Mesothelial cell of epicardium (in vitro differentiated cells): ENCODE measurements around the gene RASSF4. TPM values are rescaled to one million over a fixed set of nuclear protein-coding genes. Genes with fewer than 3 reads are reported as not detected.
A peak's percentile ranks its signal among the peaks of the same experiment; 100 is the strongest.

Source experiments
- DNase-seq, 2 experiments: peaks; one replicate each; pipeline ENCODE4 v3.0.0; 2021; ENCODE audit warnings: low spot score in 2 of 2; ENCODE audit not compliant: unreplicated experiment in 2 of 2
- H3K27ac Mint-ChIP-seq: 2 replicates; pipeline ENCODE4 v1.8.0; 2021; ENCODE audit warnings: mixed read lengths
- H3K27me3 Mint-ChIP-seq: 2 replicates; pipeline ENCODE4 v1.8.0; 2021; ENCODE audit warnings: low read depth, mixed read lengths
- H3K36me3 Mint-ChIP-seq: 2 replicates; pipeline ENCODE4 v1.8.0; 2021; ENCODE audit warnings: mixed read lengths
- H3K4me1 Mint-ChIP-seq: 2 replicates; pipeline ENCODE4 v1.8.0; 2021; ENCODE audit warnings: mixed read lengths
- H3K4me3 Mint-ChIP-seq: 2 replicates; pipeline ENCODE4 v1.8.0; 2021; ENCODE audit warnings: mild to moderate bottlenecking, moderate library complexity, mixed read lengths
- H3K9me3 Mint-ChIP-seq: 2 replicates; pipeline ENCODE4 v1.8.0; 2021; ENCODE audit warnings: mixed read lengths
- CTCF ChIP-seq: fragments of 200-600 bp; sonication (generic); IDR thresholded peaks from one replicate; pipeline ENCODE4 v1.5.0; 2021; ENCODE audit warnings: antibody characterized with exemption; ENCODE audit not compliant: unreplicated experiment
- total RNA-seq: library from RNA; stranded (reverse); gene quantifications from 3 replicates; pipeline ENCODE4 v1.2.1, GENCODE V29; 2021

RASSF4 gene
- total RNA-seq, 1 donor from 2014 or later, result 16.3 TPM

- Mint-ChIP-seq H3K27ac (peak overlapping the region; percentile 98), H3K4me3 (peak overlapping the region; percentile 88), H3K36me3 (peaks cover 18% of the 10 kb centered on the region), H3K27me3 (no peaks in the 10 kb centered on the region), H3K9me3 (no peaks in the 10 kb centered on the region), H3K4me1 (peaks cover 27% of the 10 kb centered on the region)
- DNase-seq, result no peak
- no peak for TF ChIP-seq CTCF
Measured at GRCh38 chr10:45001381-45002148, 42.0 kb downstream of the RASSF4 start.

GRCh38 chr10:45003432-45004000 is 43.9 kb downstream of the RASSF4 start:
- TF ChIP-seq CTCF, result no peak
- no peaks in the 10 kb centered on the region for H3K27me3 Mint-ChIP-seq
- DNase-seq, result no peak
- H3K36me3 Mint-ChIP-seq, result peaks cover 18% of the 10 kb centered on the region
- H3K9me3 Mint-ChIP-seq, result no peaks in the 10 kb centered on the region
- peaks cover 26% of the 10 kb centered on the region for H3K4me1 Mint-ChIP-seq
- no peak overlapping the region for H3K27ac Mint-ChIP-seq
- H3K4me3 Mint-ChIP-seq, result no peak overlapping the region

- no peak overlapping the region for H3K4me3 Mint-ChIP-seq
- TF ChIP-seq CTCF, result no peak
- H3K27me3 Mint-ChIP-seq, result no peaks in the 10 kb centered on the region
- H3K4me1 Mint-ChIP-seq, result peaks cover 25% of the 10 kb centered on the region
- H3K36me3 Mint-ChIP-seq, result peaks cover 18% of the 10 kb centered on the region
- no peak for DNase-seq
- no peak overlapping the region for H3K27ac Mint-ChIP-seq
- H3K9me3 Mint-ChIP-seq, result no peaks in the 10 kb centered on the region
Measured at GRCh38 chr10:45004661-45005060, 45.1 kb downstream of the RASSF4 start.

- Mint-ChIP-seq H3K27me3 (no peaks in the 10 kb centered on the region), H3K4me1 (peaks cover 19% of the 10 kb centered on the region), H3K36me3 (peaks cover 18% of the 10 kb centered on the region), H3K9me3 (no peaks in the 10 kb centered on the region), H3K27ac (no peak overlapping the region), H3K4me3 (no peak overlapping the region)
- no peak for TF ChIP-seq CTCF
- no peak for DNase-seq
Measured at GRCh38 chr10:45005284-45005683, 45.7 kb downstream of the RASSF4 start.

- H3K4me1 Mint-ChIP-seq, result peaks cover 13% of the 10 kb centered on the region
- no peak for DNase-seq
- H3K9me3 Mint-ChIP-seq, result no peaks in the 10 kb centered on the region
- no peak for TF ChIP-seq CTCF
- no peak overlapping the region for H3K4me3 Mint-ChIP-seq
- peak overlapping the region; percentile 30 for H3K27ac Mint-ChIP-seq
- no peaks in the 10 kb centered on the region for H3K27me3 Mint-ChIP-seq
- peaks cover 18% of the 10 kb centered on the region for H3K36me3 Mint-ChIP-seq
Measured at GRCh38 chr10:45006276-45007030, 46.9 kb downstream of the RASSF4 start.
